Psoas muscle (tissue), 8 donors: ENCODE results near the gene MOB3C. TPM values are rescaled to one million over a fixed set of nuclear protein-coding genes. Genes with fewer than 3 reads are reported as not detected.
"Not testable (repeated sequence)": the region's sequence is repeated elsewhere in the genome, so short reads cannot be mapped to it uniquely, and the experiment has no call there.

Experiments
- ATAC-seq, 4 donors: fragments of 200-7000 bp; cut with Tn5 transposase; one replicate each; pipeline ENCODE4 v1.9.1; 2020; ENCODE audit warnings: moderate library complexity in 3 of 4, mild to moderate bottlenecking in 2 of 4
- DNase-seq, 2 donors: peaks; one replicate each; pipeline ENCODE4 v3.0.0-alpha.2; 2020
- H3K27ac ChIP-seq: fragments of 200-600 bp; one replicate; pipeline ENCODE4 v1.8.0; 2022
- H3K27me3 ChIP-seq, 3 donors: fragments of 200-600 bp in 1 of 3; one replicate each; pipeline versions ENCODE4 v1.6.1 to v1.8.0; 2013 to 2022; ENCODE audit warnings: low read length in 2 of 3, mild to moderate bottlenecking in 2 of 3, moderate library complexity in 1 of 3; ENCODE audit not compliant: insufficient read depth in 3 of 3
- H3K36me3 ChIP-seq, 2 donors: fragments of 200-600 bp in 1 of 2; one replicate each; pipeline versions ENCODE4 v1.6.1 to v1.8.0; 2013 to 2022; ENCODE audit warnings: low read depth in 1 of 2, mild to moderate bottlenecking in 1 of 2, moderate library complexity in 1 of 2; ENCODE audit not compliant: insufficient read depth in 1 of 2
- H3K4me1 ChIP-seq: fragments of 200-600 bp; one replicate; pipeline ENCODE4 v1.8.0; 2022
- H3K4me3 ChIP-seq: fragments of 200-600 bp; one replicate; pipeline ENCODE4 v1.8.0; 2022; ENCODE audit warnings: mild to moderate bottlenecking
- H3K9me3 ChIP-seq: fragments of 200-600 bp; one replicate; pipeline ENCODE4 v1.8.0; 2022
- CTCF ChIP-seq: fragments of 200-600 bp; IDR thresholded peaks from one replicate; pipeline ENCODE4 v1.8.0; 2022; ENCODE audit warnings: antibody characterized with exemption
- WGBS, 3 donors: extraction: QIAGEN DNeasy Blood & Tissue Kit; methylation state at CpG; one replicate each; pipeline versions ENCODE4 v1.1.6 to v1.1.7; 2013; 5-methylcytosine and 5-hydroxymethylcytosine counted together
- intact Hi-C, 2 donors: fragments of 100-400 bp; cut with DNase I; formaldehyde crosslinking; loops; one replicate each; pipeline versions ENCODE4 v1.11.0 to v1.14.2; 2022
- polyA plus RNA-seq, 3 donors: library from polyadenylated mRNA; stranded (reverse); fragments of 200-250 nt; gene quantifications; one replicate each; pipeline ENCODE4 v1.2.3, GENCODE V29; 2013
- total RNA-seq, 4 donors: library from RNA; stranded (reverse); fragmentation: NEBNext Ultra II Directional in 2 of 4; extraction: Animal tissue kit (Norgen Biotek cat#: 25700) in 2 of 4; gene quantifications; one replicate each; pipeline versions ENCODE4 v1.2.1 to v1.2.4, GENCODE V29; 2021 to 2023
- donor health status: healthy with polysubstance abuse.
- donor health status: DM: no; HTN: no; CAD: no; lungs with moderate emphysema.
- donor health status: Bipolar disorder and iron deficiency.
- donor health status: healthy.
- donor health status: DM: yes; HTN: yes; CAD: no.
- donor health status: DM: no; HTN: no; CAD: no.
- donor health status: DM: no; HTN: no; CAD: no.
- donor health status: DM: yes; HTN: yes; CAD: no.

The MOB3C gene
- total and polyA plus RNA-seq, 7 donors: 8.7 to 36.3 (median 17.9) TPM

DNA sequence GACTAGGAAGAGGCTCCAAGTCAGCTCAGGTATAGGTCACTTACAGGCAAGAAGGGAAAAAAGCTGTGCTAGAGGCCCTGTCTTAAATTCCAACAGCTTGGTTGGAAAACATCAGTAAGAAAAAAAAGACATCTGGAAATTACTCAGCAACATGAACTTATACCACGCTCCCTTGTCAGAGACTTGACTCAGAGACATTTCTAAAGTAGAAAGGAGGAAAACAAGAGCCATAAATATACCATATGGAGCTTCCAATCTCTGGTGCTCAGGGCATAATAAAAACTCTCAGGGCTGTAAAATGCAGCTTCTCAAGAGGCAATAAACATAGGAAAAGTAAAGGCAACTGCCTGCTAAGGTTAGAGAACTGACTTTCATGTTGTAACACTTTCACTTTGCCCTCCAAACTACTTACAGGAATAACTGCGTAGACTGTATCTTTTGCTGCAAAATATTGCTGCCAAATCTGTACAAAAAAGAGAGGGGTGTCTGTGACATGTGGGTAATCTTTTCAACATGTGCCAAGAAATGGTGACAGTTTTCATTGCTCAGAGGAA, 36.9 kb upstream of the MOB3C start:
- 84 to 92% (median 88%) methylated on average over 2 of the region's 2 CpGs for WGBS, 3 donors
- intact Hi-C loops: no loop called here
- no peak for TF ChIP-seq CTCF
- Histone ChIP-seq H3K36me3 (peaks cover 11 to 91% of the 10 kb centered on the region in 2 donors), H3K27ac (no peak overlapping the region), H3K4me1 (no peaks in the 10 kb centered on the region), H3K4me3 (no peak overlapping the region), H3K27me3 (no peaks in the 10 kb centered on the region), H3K9me3 (peaks cover 2% of the 10 kb centered on the region)
- ATAC-seq (no peak), DNase-seq (no peak)

DNA sequence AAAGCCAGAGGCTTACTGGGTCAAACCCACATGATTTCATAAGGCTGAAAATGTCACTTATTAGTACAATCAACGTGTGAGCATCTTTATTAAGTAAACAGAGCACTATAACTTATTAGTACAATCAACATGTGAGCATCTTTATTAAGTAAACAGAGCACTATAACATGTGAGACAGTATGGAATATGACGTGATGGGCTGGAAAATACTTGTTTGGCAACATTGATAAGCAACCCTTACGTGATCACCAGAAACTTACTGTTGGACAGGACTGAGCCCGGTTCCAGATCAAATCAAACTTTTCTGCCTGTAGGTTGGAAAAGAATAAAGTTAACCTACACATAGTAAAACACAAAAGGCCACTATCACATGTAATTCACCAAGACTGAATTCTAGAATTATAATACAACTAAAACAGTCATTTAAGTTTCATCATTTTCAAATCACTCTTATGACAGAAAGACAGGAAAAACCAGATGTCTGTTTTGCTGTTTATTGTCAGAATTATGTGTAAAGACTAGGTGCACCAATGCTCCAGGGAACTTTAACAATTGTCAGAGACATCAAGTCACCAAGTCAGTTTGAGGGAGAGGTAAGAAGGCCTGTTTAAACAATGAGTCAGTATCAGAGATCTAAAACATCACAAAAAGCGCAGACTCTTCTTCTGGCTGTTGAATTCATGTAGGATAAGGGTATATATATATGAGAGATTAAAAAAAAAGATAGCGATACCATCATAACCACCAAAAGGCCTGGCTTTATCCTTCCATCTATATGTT, 35.9 kb upstream of the MOB3C start:
- Histone ChIP-seq H3K27me3 (no peaks in the 10 kb centered on the region), H3K4me3 (no peak overlapping the region), H3K36me3 (peaks cover 10 to 89% of the 10 kb centered on the region in 2 donors), H3K9me3 (peaks cover 2% of the 10 kb centered on the region), H3K27ac (no peak overlapping the region), H3K4me1 (no peaks in the 10 kb centered on the region)
- intact Hi-C loops: no loop called here
- no peak for TF ChIP-seq CTCF
- 74 to 76% (median 76%) methylated on average over 6 of the region's 6 CpGs for WGBS, 3 donors
- DNase-seq (no peak), ATAC-seq (no peak)

DNA sequence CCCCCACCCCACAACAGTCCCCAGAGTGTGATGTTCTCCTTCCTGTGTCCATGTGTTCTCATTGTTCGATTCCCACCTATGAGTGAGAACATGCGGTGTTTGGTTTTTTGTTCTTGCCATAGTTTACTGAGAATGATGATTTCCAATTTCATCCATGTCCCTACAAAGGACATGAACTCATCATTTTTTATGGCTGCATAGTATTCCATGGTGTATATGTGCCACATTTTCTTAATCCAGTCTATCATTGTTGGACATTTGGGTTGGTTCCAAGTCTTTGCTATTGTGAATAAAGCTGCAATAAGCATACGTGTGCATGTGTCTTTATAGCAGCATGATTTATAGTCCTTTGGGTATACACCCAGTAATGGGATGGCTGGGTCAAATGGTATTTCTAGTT, 34.5 kb upstream of the MOB3C start:
- H3K27ac ChIP-seq, H3K27me3 ChIP-seq, H3K4me1 ChIP-seq, H3K9me3 ChIP-seq, DNase-seq, intact Hi-C loops, H3K4me3 ChIP-seq, ATAC-seq: not testable (repeated sequence)
- H3K36me3 ChIP-seq: peaks cover 10 to 85% of the 10 kb centered on the region in 2 donors
- WGBS, 3 donors: 83 to 90% (median 87%) methylated on average over 3 of the region's 3 CpGs

DNA sequence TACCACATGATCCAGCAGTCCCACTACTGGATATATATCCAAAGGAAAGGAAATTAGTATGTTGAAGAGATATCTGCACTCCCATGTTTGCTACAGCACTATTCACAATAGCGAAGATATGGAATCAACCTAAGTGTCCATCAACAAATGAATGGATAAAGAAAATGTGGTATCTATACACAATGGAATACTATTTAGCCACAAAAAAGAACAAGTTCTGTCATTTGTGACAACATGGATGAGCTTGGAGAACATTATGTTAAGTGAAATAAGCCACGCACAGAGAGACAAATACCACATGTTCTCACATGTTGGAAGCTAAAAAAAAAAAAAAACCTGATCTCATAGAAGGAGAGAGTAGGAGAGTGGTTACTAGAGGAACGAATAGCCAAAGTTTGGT, 33.9 kb upstream of the MOB3C start:
- TF ChIP-seq CTCF: no peak
- no peak overlapping the region for H3K4me3 ChIP-seq
- WGBS, 3 donors: 57 to 98% (median 97%) methylated on average over 3 of the region's 3 CpGs
- intact Hi-C loops: no loop called here
- no peak for DNase-seq
- H3K36me3 ChIP-seq: peaks cover 10 to 78% of the 10 kb centered on the region in 2 donors
- H3K9me3 ChIP-seq: peaks cover 2% of the 10 kb centered on the region
- no peaks in the 10 kb centered on the region for H3K4me1 ChIP-seq
- H3K27ac ChIP-seq: no peak overlapping the region
- no peak for ATAC-seq
- H3K27me3 ChIP-seq: no peaks in the 10 kb centered on the region

GRCh38 chr1:46649764-46650163, 33.2 kb upstream of the MOB3C start:
- DNase-seq (no peak), ATAC-seq (no peak)
- TF ChIP-seq CTCF: no peak
- H3K4me3 ChIP-seq: no peak overlapping the region
- H3K27me3 ChIP-seq: no peaks in the 10 kb centered on the region
- peaks cover 10 to 76% of the 10 kb centered on the region in 2 donors for H3K36me3 ChIP-seq
- intact Hi-C loops: no loop called here
- H3K27ac ChIP-seq: no peak overlapping the region
- peaks cover 2% of the 10 kb centered on the region for H3K9me3 ChIP-seq
- 89 to 100% (median 98%) methylated on average over 2 of the region's 2 CpGs for WGBS, 3 donors
- no peaks in the 10 kb centered on the region for H3K4me1 ChIP-seq
